K562 treated with DMSO at 1 percent for 4 hours (cell line): ENCODE data around the gene IL2RA. TPM values are rescaled to one million over a fixed set of nuclear protein-coding genes. Genes with fewer than 3 reads are reported as not detected.

Experiments
- total RNA-seq: library from RNA; unstranded; fragments of 300-600 nt; gene quantifications from 2 replicates; pipeline ENCODE4 v1.2.3, GENCODE V29; 2022; ENCODE audit not compliant: insufficient read depth

Gene IL2RA
- total RNA-seq = 0.50 and 1.8 TPM in 2 replicates

GRCh38 chr10:6062101-6062771 is at the start of gene IL2RA:
Gene IL2RA (minus strand): TSS chr10:6062367. CDS start chr10:6062151, 216 bp downstream.

GRCh38 chr10:6088721-6089333 is 26.7 kb upstream of the IL2RA start, which contains the start of gene RBM17:
Gene RBM17 (plus strand): TSS chr10:6089034. CDS start chr10:6097066, 8,032 bp downstream.

GRCh38 chr10:5977471-5978229 is 84.5 kb downstream of the IL2RA start, which contains the start of gene IL15RA:
Gene IL15RA (minus strand): TSS chr10:5977543. CDS start chr10:5977492, 51 bp downstream.

Other genes starting within 250 kb of the IL2RA start
- gene GDI2, start 248.9 kb downstream of the IL2RA start, total RNA-seq = 176 and 187 TPM in 2 replicates
- gene ANKRD16, start 172.5 kb downstream of the IL2RA start, total RNA-seq = 3.7 and 6.0 TPM in 2 replicates
- 58.3 and 85.1 TPM in 2 replicates for gene FBH1, start 172.1 kb downstream of the IL2RA start, total RNA-seq
- 19.7 and 24.0 TPM in 2 replicates for gene IL15RA, start 84.8 kb downstream of the IL2RA start, total RNA-seq
- 53.6 and 57.6 TPM in 2 replicates for gene RBM17, start 26.7 kb upstream of the IL2RA start, total RNA-seq
- 12.5 and 19.2 TPM in 2 replicates for gene PFKFB3, start 140.6 kb upstream of the IL2RA start, total RNA-seq